IMR-90 (cell line): ENCODE results near the gene NRAS. TPM values are rescaled to one million over a fixed set of nuclear protein-coding genes. Genes with fewer than 3 reads are reported as not detected.

Experiments used
- ATAC-seq: fragments of 200-7000 bp; cut with Tn5 transposase; 2 replicates; pipeline ENCODE4 v1.9.1; 2020; ENCODE audit warnings: low read depth, mild to moderate bottlenecking, moderate library complexity
- BruUV-seq: library from RNA; stranded (reverse); fragments of 400-500 nt; replicated peaks from 2 replicates; lab custom pipeline; 2021; lab: Mats Ljungman, UMichigan
- CTCF ChIA-PET: fragments of 300-600 bp; formaldehyde crosslinking; extraction: SDS; loops from one replicate; lab custom pipeline; 2021; ENCODE audit warnings: antibody characterized with exemption; lab: Yijun Ruan, JAX
- POLR2A ChIA-PET: fragments of 300-600 bp; sonication (Branson Sonifier 250); formaldehyde crosslinking; loops from one replicate; lab custom pipeline; 2022; ENCODE audit warnings: antibody characterized with exemption; ENCODE audit not compliant: unreplicated experiment; lab: Charles Lee
- DNase-seq: peaks from one replicate; pipeline ENCODE4 v3.0.0; 2013
- H2AFZ ChIP-seq: replicated peaks from 2 replicates; pipeline ENCODE3; 2013; ENCODE audit warnings: low read length, mild to moderate bottlenecking; ENCODE audit not compliant: poor library complexity
- H2AK5ac ChIP-seq: 2 replicates; pipeline ENCODE4 v1.6.1; 2013; ENCODE audit warnings: low read depth, low read length, inconsistent platforms
- H2AK9ac ChIP-seq: replicated peaks from 2 replicates; pipeline ENCODE3; 2013; ENCODE audit warnings: mild to moderate bottlenecking, low read depth, low read length, moderate library complexity; ENCODE audit not compliant: poor library complexity
- H2BK120ac ChIP-seq: 2 replicates; pipeline ENCODE4 v1.6.1; 2013; ENCODE audit warnings: low read depth, low read length, inconsistent platforms
- H2BK15ac ChIP-seq: 3 replicates; pipeline ENCODE4 v1.6.1; 2013; ENCODE audit warnings: low read depth, low read length, inconsistent platforms
- H2BK20ac ChIP-seq: 2 replicates; pipeline ENCODE4 v1.6.1; 2013; ENCODE audit warnings: low read depth, mild to moderate bottlenecking, inconsistent platforms, low read length, moderate library complexity
- H2BK5ac ChIP-seq: 2 replicates; pipeline ENCODE4 v1.6.1; 2013; ENCODE audit warnings: mild to moderate bottlenecking, low read depth, low read length, inconsistent platforms; ENCODE audit not compliant: poor library complexity, severe bottlenecking
- H3K14ac ChIP-seq: replicated peaks from 2 replicates; pipeline ENCODE4 v1.6.1; 2013; ENCODE audit warnings: low read depth, low read length, inconsistent platforms
- H3K18ac ChIP-seq: 2 replicates; pipeline ENCODE4 v1.6.1; 2013; ENCODE audit warnings: low read depth, low read length, control low read depth
- H3K23ac ChIP-seq: 2 replicates; pipeline ENCODE4 v1.6.1; 2013; ENCODE audit warnings: low read depth, low read length, inconsistent platforms
- H3K27ac ChIP-seq: 2 replicates; pipeline ENCODE4 v1.5.1; 2013; ENCODE audit warnings: mild to moderate bottlenecking, control low read depth, low read length; ENCODE audit not compliant: insufficient read depth
- H3K27me3 ChIP-seq: 2 replicates; pipeline ENCODE4 v1.6.1; 2013; ENCODE audit warnings: low read length; ENCODE audit not compliant: control insufficient read depth, insufficient read depth
- H3K36me3 ChIP-seq: 2 replicates; pipeline ENCODE4 v1.6.1; 2013; ENCODE audit warnings: low read length, mixed read lengths; ENCODE audit not compliant: control insufficient read depth, insufficient read depth
- H3K4ac ChIP-seq: 2 replicates; pipeline ENCODE4 v1.6.1; 2013; ENCODE audit warnings: low read depth, low read length, inconsistent platforms
- H3K4me1 ChIP-seq: 2 replicates; pipeline ENCODE4 v1.6.1; 2013; ENCODE audit warnings: low read length, mixed read lengths; ENCODE audit not compliant: control insufficient read depth, insufficient read depth
- H3K4me2 ChIP-seq: 2 replicates; pipeline ENCODE4 v1.6.1; 2013; ENCODE audit warnings: low read depth, mild to moderate bottlenecking, control low read depth, low read length, moderate library complexity
- H3K4me3 ChIP-seq: 2 replicates; pipeline ENCODE4 v1.5.1; 2013; ENCODE audit warnings: low read depth, mild to moderate bottlenecking, control low read depth, low read length, moderate library complexity; ENCODE audit not compliant: insufficient read depth
- H3K56ac ChIP-seq: 2 replicates; pipeline ENCODE4 v1.6.1; 2013; ENCODE audit warnings: low read length, inconsistent platforms; ENCODE audit not compliant: insufficient read depth; ENCODE audit errors: extremely low read depth
- H3K79me1 ChIP-seq, 2 experiments: 2 replicates each; pipeline ENCODE4 v1.6.1; 2013; ENCODE audit warnings: low read length in 2 of 2, inconsistent platforms in 1 of 2, low read depth in 1 of 2
- H3K9ac ChIP-seq: 2 replicates; pipeline ENCODE4 v1.6.1; 2013; ENCODE audit warnings: low read depth, low read length, control low read depth
- H3K9me1 ChIP-seq: 2 replicates; pipeline ENCODE4 v1.6.1; 2013; ENCODE audit warnings: low read length, inconsistent platforms; ENCODE audit not compliant: insufficient read depth
- H3K9me3 ChIP-seq: 2 replicates; pipeline ENCODE4 v1.6.1; 2013; ENCODE audit warnings: low read length; ENCODE audit not compliant: control insufficient read depth, insufficient read depth
- H4K20me1 ChIP-seq: 2 replicates; pipeline ENCODE4 v1.6.1; 2013; ENCODE audit warnings: low read length, inconsistent platforms; ENCODE audit not compliant: insufficient read depth
- H4K5ac ChIP-seq: 2 replicates; pipeline ENCODE4 v1.6.1; 2013; ENCODE audit warnings: mild to moderate bottlenecking, low read depth, low read length, control low read depth
- H4K8ac ChIP-seq, 2 experiments: 2 replicates each; pipeline ENCODE4 v1.6.1; 2013; ENCODE audit warnings: low read depth in 2 of 2, low read length in 2 of 2, control low read depth in 1 of 2, inconsistent platforms in 1 of 2
- H4K91ac ChIP-seq: 2 replicates; pipeline ENCODE4 v1.6.1; 2013; ENCODE audit warnings: low read depth, low read length, inconsistent platforms; ENCODE audit not compliant: insufficient read depth
- CEBPB ChIP-seq: IDR thresholded peaks from 2 replicates; pipeline ENCODE4 v1.6.1; 2012; ENCODE audit warnings: low read depth, low read length, improper control_type of control experiment
- CHD1 ChIP-seq: IDR thresholded peaks from 2 replicates; pipeline ENCODE4 v1.6.1; 2012; ENCODE audit warnings: low read depth, low read length, improper control_type of control experiment
- MAFK ChIP-seq: IDR thresholded peaks from 2 replicates; pipeline ENCODE4 v1.6.1; 2012; ENCODE audit warnings: low read depth, low read length, improper control_type of control experiment
- NFE2L2 ChIP-seq: fragments of 150-350 bp; IDR thresholded peaks from 2 replicates; pipeline ENCODE4 v1.6.1; 2016; ENCODE audit warnings: low read depth, mild to moderate bottlenecking, low read length
- RCOR1 ChIP-seq: IDR thresholded peaks from 2 replicates; pipeline ENCODE4 v1.6.1; 2012; ENCODE audit warnings: mild to moderate bottlenecking, low read length, improper control_type of control experiment; ENCODE audit not compliant: insufficient replicate concordance
- SMC3 ChIP-seq: fragments of 150-350 bp; IDR thresholded peaks from 2 replicates; pipeline ENCODE4 v1.6.1; 2016; ENCODE audit warnings: low read depth, mild to moderate bottlenecking, antibody characterized with exemption, low read length, moderate library complexity
- WGBS, 2 experiments: methylation state at CpG; one replicate each; pipeline versions ENCODE4 v1.1.5 to v1.1.7; 2013; ENCODE audit warnings: missing lambda C conversion rate in 2 of 2; ENCODE audit not compliant: insufficient read length in 1 of 2; ENCODE audit errors: extremely low coverage in 2 of 2; 5-methylcytosine and 5-hydroxymethylcytosine counted together
- dilution Hi-C: fragments of 300-500 bp; cut with HindIII; formaldehyde crosslinking; loops from one replicate; pipeline ENCODE4 v1.14.3; 2018; ENCODE audit warnings: low sequenced_read_pairs; ENCODE audit not compliant: unreplicated experiment
- in situ Hi-C: fragments of 300-500 bp; cut with MboI; formaldehyde crosslinking; loops from 3 replicates; pipeline ENCODE4 v1.14.3; 2019; ENCODE audit warnings: low sequenced_read_pairs, inconsistent platforms, mixed read lengths
- intact Hi-C: fragments of 100-400 bp; cut with micrococcal nuclease; formaldehyde crosslinking; loops from 2 replicates; pipeline ENCODE4 v1.10.0; 2022
- polyA plus RNA-seq, 3 experiments: library from polyadenylated mRNA; depleted of rRNA; stranded (reverse); fragments of >200 nt; gene quantifications; 2 replicates each; pipeline ENCODE4 v1.2.3, GENCODE V29; 2012; ENCODE audit warnings: low replicate concordance in 1 of 3
- total RNA-seq: library from RNA; depleted of rRNA; stranded (reverse); fragments of >200 nt; gene quantifications from 2 replicates; pipeline ENCODE4 v1.2.3, GENCODE V29; 2012
- TF ChIP-seq, protein P1 (sequence below): conservative IDR thresholded peaks from 2 replicates; pipeline ENCODE4 v1.5.1; 2012; ENCODE audit warnings: mild to moderate bottlenecking, low read depth, low read length, improper control_type of control experiment

NRAS gene
- total and polyA plus RNA-seq, 2 of the 4 experiments (the other 2 are of a cell fraction), result 27.4 to 85.9 TPM

DNA sequence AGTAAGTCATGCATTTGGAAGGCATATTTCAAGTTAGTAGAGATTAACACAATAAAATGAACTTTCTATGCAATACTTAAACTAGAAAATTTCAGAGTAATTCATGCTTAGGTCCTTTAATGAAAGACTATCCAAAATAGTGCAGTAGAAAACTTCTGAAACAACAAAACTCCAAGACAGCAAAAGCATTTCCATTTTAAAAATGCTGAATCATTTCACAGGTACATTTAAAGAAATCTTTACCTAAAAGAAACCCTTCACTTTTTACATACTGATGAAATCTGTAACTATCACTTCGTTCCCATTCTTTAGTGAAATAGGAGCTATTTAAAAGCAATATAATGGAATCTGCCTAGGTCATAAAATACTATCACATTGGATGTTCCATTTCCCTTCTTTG lies 23.8 kb upstream of the NRAS start:
- peaks cover 33% of the 10 kb centered on the region for H3K36me3 ChIP-seq

More for the DNA sequence above, 23.8 kb upstream of the NRAS start:
- Histone ChIP-seq H2AK5ac (no peak overlapping the region), H4K5ac (no peak overlapping the region), H4K91ac (no peak overlapping the region), H2BK120ac (no peak overlapping the region), H3K9me3 (no peaks in the 10 kb centered on the region), H3K4ac (no peak overlapping the region), H3K4me1 (no peaks in the 10 kb centered on the region), H3K27me3 (no peaks in the 10 kb centered on the region), H3K4me3 (no peak overlapping the region), H2AK9ac (no peak overlapping the region), H3K9me1 (no peaks in the 10 kb centered on the region), H3K18ac (no peak overlapping the region), H3K4me2 (no peak overlapping the region), H3K9ac (no peak overlapping the region), H2BK15ac (no peak overlapping the region), H3K14ac (no peak overlapping the region), H4K20me1 (peaks cover 42% of the 10 kb centered on the region), H3K56ac (no peak overlapping the region), H4K8ac (no peak overlapping the region), H2AFZ (no peak overlapping the region), H2BK5ac (no peak overlapping the region), H2BK20ac (no peak overlapping the region), H3K79me1 (peaks cover 18 to 35% of the 10 kb centered on the region in 2 experiments), H3K27ac (no peak overlapping the region), H3K23ac (no peak overlapping the region)
- ATAC-seq (no peak), DNase-seq (no peak)
- POLR2A ChIA-PET, result no interaction called here
- intact Hi-C loops, result no loop called here
- no CpG with 5 or more reads among the region's 1 CpG for WGBS, 2 experiments
- dilution Hi-C loops, result no loop called here
- no TSS peak for BruUV-seq
- TF ChIP-seq CHD1 (no peak), MAFK (no peak), CEBPB (no peak), NFE2L2 (no peak), SMC3 (no peak), RCOR1 (no peak)
- TF ChIP-seq, protein P1, sequence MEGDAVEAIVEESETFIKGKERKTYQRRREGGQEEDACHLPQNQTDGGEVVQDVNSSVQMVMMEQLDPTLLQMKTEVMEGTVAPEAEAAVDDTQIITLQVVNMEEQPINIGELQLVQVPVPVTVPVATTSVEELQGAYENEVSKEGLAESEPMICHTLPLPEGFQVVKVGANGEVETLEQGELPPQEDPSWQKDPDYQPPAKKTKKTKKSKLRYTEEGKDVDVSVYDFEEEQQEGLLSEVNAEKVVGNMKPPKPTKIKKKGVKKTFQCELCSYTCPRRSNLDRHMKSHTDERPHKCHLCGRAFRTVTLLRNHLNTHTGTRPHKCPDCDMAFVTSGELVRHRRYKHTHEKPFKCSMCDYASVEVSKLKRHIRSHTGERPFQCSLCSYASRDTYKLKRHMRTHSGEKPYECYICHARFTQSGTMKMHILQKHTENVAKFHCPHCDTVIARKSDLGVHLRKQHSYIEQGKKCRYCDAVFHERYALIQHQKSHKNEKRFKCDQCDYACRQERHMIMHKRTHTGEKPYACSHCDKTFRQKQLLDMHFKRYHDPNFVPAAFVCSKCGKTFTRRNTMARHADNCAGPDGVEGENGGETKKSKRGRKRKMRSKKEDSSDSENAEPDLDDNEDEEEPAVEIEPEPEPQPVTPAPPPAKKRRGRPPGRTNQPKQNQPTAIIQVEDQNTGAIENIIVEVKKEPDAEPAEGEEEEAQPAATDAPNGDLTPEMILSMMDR, result no peak
- in situ Hi-C loops, result loop anchor here (25.0 kb wide), 1 partner anchor 572 kb away; no protein-coding TSS in a partner anchor
- CTCF ChIA-PET, result no interaction called here
